HG02852 (cell line): Measurements from ENCODE around the gene KDM6A.
"Not testable (repeated sequence)": the region's sequence is repeated elsewhere in the genome, so short reads cannot be mapped to it uniquely, and the experiment has no call there.

ENCODE experiments used
- ATAC-seq: cut with Tn5 transposase; IDR thresholded peaks from one replicate; pipeline ENCODE4 v1.9.1; 2021; ENCODE audit warnings: mild to moderate bottlenecking, moderate library complexity; ENCODE audit not compliant: unreplicated experiment

The KDM6A gene

GRCh38 chrX:44884944-44885343, 12.0 kb downstream of the KDM6A start:
- ATAC-seq = no peak

GRCh38 chrX:44889824-44890223, 16.8 kb downstream of the KDM6A start:
- ATAC-seq = no peak

- no peak for ATAC-seq
These were observed 17.3 kb downstream of the KDM6A start for GRCh38 chrX:44890247-44890646.

GRCh38 chrX:44890687-44891086, 17.7 kb downstream of the KDM6A start:
- not testable (repeated sequence) for ATAC-seq

GRCh38 chrX:44891642-44892041, 18.7 kb downstream of the KDM6A start:
- ATAC-seq = no peak

- no peak for ATAC-seq
These were observed 23.8 kb downstream of the KDM6A start for GRCh38 chrX:44896876-44897186.

- no peak for ATAC-seq
These were observed 24.6 kb downstream of the KDM6A start for GRCh38 chrX:44897539-44897938.

- ATAC-seq = peak; percentile 43
These were observed 25.6 kb downstream of the KDM6A start for GRCh38 chrX:44898411-44899221.

GRCh38 chrX:44899946-44900345, 27.0 kb downstream of the KDM6A start:
- ATAC-seq = no peak

GRCh38 chrX:44903107-44903506, 30.1 kb downstream of the KDM6A start:
- ATAC-seq = no peak

GRCh38 chrX:44903830-44904530, 31.0 kb downstream of the KDM6A start:
- no peak for ATAC-seq

- ATAC-seq = no peak
These were observed 31.6 kb downstream of the KDM6A start for GRCh38 chrX:44904542-44905115.

GRCh38 chrX:44906041-44906440, 33.1 kb downstream of the KDM6A start:
- peak; percentile 47 for ATAC-seq

- peak; percentile 35 for ATAC-seq
These were observed 33.6 kb downstream of the KDM6A start for GRCh38 chrX:44906542-44906941.

- ATAC-seq = no peak
These were observed 35.2 kb downstream of the KDM6A start for GRCh38 chrX:44908153-44908552.

GRCh38 chrX:44908827-44909226, 35.8 kb downstream of the KDM6A start:
- ATAC-seq = no peak

GRCh38 chrX:44910508-44910907, 37.5 kb downstream of the KDM6A start:
- not testable (repeated sequence) for ATAC-seq

- not testable (repeated sequence) for ATAC-seq
These were observed 38.1 kb downstream of the KDM6A start for GRCh38 chrX:44911074-44911600.

GRCh38 chrX:44913656-44914531, 40.9 kb downstream of the KDM6A start:
- peak; percentile 30 for ATAC-seq

GRCh38 chrX:44914532-44915198, 41.7 kb downstream of the KDM6A start:
- ATAC-seq = peak; percentile 76
